HEK293 (cell line): ENCODE measurements around the gene SSR1.

ENCODE experiments used
- CTCF ChIA-PET: fragments of 350-600 bp; formaldehyde crosslinking; extraction: SDS; loops from one replicate; lab custom pipeline; 2021; ENCODE audit warnings: antibody characterized with exemption; lab: Yijun Ruan, JAX
- POLR2A ChIA-PET: fragments of 300-600 bp; formaldehyde crosslinking; extraction: SDS; loops from one replicate; lab custom pipeline; 2020; ENCODE audit warnings: antibody characterized with exemption, inconsistent platforms; lab: Yijun Ruan, JAX
- H3K27ac ChIP-seq: fragments of 200-500 bp; sonication (Bioruptor generic); 2 replicates; pipeline ENCODE4 v1.5.1; 2014; ENCODE audit warnings: low read depth, low read length, control low read depth, inconsistent platforms; ENCODE audit errors: extremely low read depth
- H3K36me3 ChIP-seq, 2 experiments: fragments of 200-500 bp in 1 of 2; sonication (Bioruptor generic) in 1 of 2; 1 replicate in 1 of 2; 2 replicates in 1 of 2; pipeline ENCODE4 v1.5.1; 2014 to 2017; ENCODE audit warnings: inconsistent platforms in 2 of 2, low read length in 2 of 2; ENCODE audit not compliant: control insufficient read depth in 2 of 2, insufficient read depth in 1 of 2
- H3K4me1 ChIP-seq: fragments of 200-500 bp; sonication (Bioruptor generic); 2 replicates; pipeline ENCODE4 v1.5.1; 2014; ENCODE audit warnings: mild to moderate bottlenecking, low read length, inconsistent platforms; ENCODE audit not compliant: control insufficient read depth, insufficient read depth
- H3K4me3 ChIP-seq: 2 replicates; pipeline ENCODE4 v1.5.1; 2011; ENCODE audit warnings: low read depth, mild to moderate bottlenecking, control low read depth, low read length, moderate library complexity
- H3K9me3 ChIP-seq: fragments of 200-500 bp; sonication (Bioruptor generic); 2 replicates; pipeline ENCODE4 v1.5.1; 2014; ENCODE audit warnings: low read depth, low read length, inconsistent platforms; ENCODE audit not compliant: control insufficient read depth, insufficient read depth
- BCL11B ChIP-seq: fragments of 450-650 bp; formaldehyde crosslinking; IDR thresholded peaks from 2 replicates; pipeline ENCODE4 v1.5.1; 2016; ENCODE audit warnings: low read depth, missing biosample characterization, missing genetic modification characterization
- EGR2 ChIP-seq: fragments of 450-650 bp; formaldehyde crosslinking; IDR thresholded peaks from 2 replicates; pipeline ENCODE4 v1.5.1; 2016; ENCODE audit warnings: low read depth, missing biosample characterization, missing genetic modification characterization
- ELK4 ChIP-seq: IDR thresholded peaks from 2 replicates; pipeline ENCODE4 v1.6.1; 2011; ENCODE audit warnings: mild to moderate bottlenecking, low read depth, low read length, borderline replicate concordance
- GLI4 ChIP-seq: fragments of 450-650 bp; formaldehyde crosslinking; IDR thresholded peaks from 2 replicates; pipeline ENCODE4 v1.5.1; 2016; ENCODE audit warnings: missing biosample characterization, missing genetic modification characterization
- KLF10 ChIP-seq: fragments of 450-650 bp; IDR thresholded peaks from 2 replicates; pipeline ENCODE4 v1.5.1; 2018; ENCODE audit warnings: missing biosample characterization, mild to moderate bottlenecking, missing genetic modification characterization
- OSR2 ChIP-seq: fragments of 450-650 bp; formaldehyde crosslinking; IDR thresholded peaks from 2 replicates; pipeline ENCODE4 v1.5.1; 2016; ENCODE audit warnings: missing biosample characterization, missing genetic modification characterization
- RBAK ChIP-seq: fragments of 450-650 bp; formaldehyde crosslinking; IDR thresholded peaks from 2 replicates; pipeline ENCODE4 v1.5.1; 2016; ENCODE audit warnings: missing biosample characterization, missing genetic modification characterization
- REPIN1 ChIP-seq: fragments of 450-650 bp; formaldehyde crosslinking; IDR thresholded peaks from 2 replicates; pipeline ENCODE4 v1.5.1; 2017; ENCODE audit warnings: missing biosample characterization, missing genetic modification characterization, low read depth
- SP3 ChIP-seq: fragments of 450-650 bp; formaldehyde crosslinking; IDR thresholded peaks from 2 replicates; pipeline ENCODE4 v1.5.1; 2016; ENCODE audit warnings: missing biosample characterization, missing genetic modification characterization
- TCF7L2 ChIP-seq: IDR thresholded peaks from 2 replicates; pipeline ENCODE4 v1.6.1; 2011; ENCODE audit warnings: low read depth, mild to moderate bottlenecking, inconsistent platforms, low read length, moderate library complexity, borderline replicate concordance
- ZFHX2 ChIP-seq: fragments of 450-650 bp; formaldehyde crosslinking; conservative IDR thresholded peaks from 2 replicates; pipeline ENCODE4 v1.5.1; 2016; ENCODE audit warnings: missing biosample characterization, missing genetic modification characterization
- ZNF114 ChIP-seq: fragments of 450-650 bp; formaldehyde crosslinking; IDR thresholded peaks from 2 replicates; pipeline ENCODE4 v1.5.0; 2017; ENCODE audit warnings: missing biosample characterization, missing genetic modification characterization
- ZNF138 ChIP-seq: fragments of 450-650 bp; formaldehyde crosslinking; IDR thresholded peaks from 2 replicates; pipeline ENCODE4 v1.5.1; 2016; ENCODE audit warnings: missing biosample characterization, missing genetic modification characterization, borderline replicate concordance
- ZNF175 ChIP-seq: fragments of 450-650 bp; formaldehyde crosslinking; IDR thresholded peaks from 2 replicates; pipeline ENCODE4 v1.5.1; 2016; ENCODE audit warnings: missing biosample characterization, missing genetic modification characterization
- ZNF184 ChIP-seq: fragments of 450-650 bp; IDR thresholded peaks from 2 replicates; pipeline ENCODE4 v1.5.1; 2018; ENCODE audit warnings: missing biosample characterization, mild to moderate bottlenecking, missing genetic modification characterization
- ZNF248 ChIP-seq: fragments of 450-650 bp; formaldehyde crosslinking; IDR thresholded peaks from 2 replicates; pipeline ENCODE4 v1.5.1; 2017; ENCODE audit warnings: missing biosample characterization, missing genetic modification characterization
- ZNF274 ChIP-seq, 2 experiments: fragments of 200-500 bp in 1 of 2; fragments of 450-650 bp in 1 of 2; sonication (Bioruptor generic) in 1 of 2; formaldehyde crosslinking in 1 of 2; IDR thresholded peaks; 2 replicates each; pipeline versions ENCODE4 v1.5.1 to v1.6.1; 2014 to 2016; ENCODE audit warnings: borderline replicate concordance in 1 of 2, inconsistent platforms in 1 of 2, low read length in 1 of 2, missing biosample characterization in 1 of 2, missing genetic modification characterization in 1 of 2
- ZNF302 ChIP-seq: fragments of 450-650 bp; formaldehyde crosslinking; IDR thresholded peaks from 2 replicates; pipeline ENCODE4 v1.5.1; 2016; ENCODE audit warnings: missing biosample characterization, missing genetic modification characterization, low read depth
- ZNF324 ChIP-seq: fragments of 450-650 bp; formaldehyde crosslinking; IDR thresholded peaks from 2 replicates; pipeline ENCODE4 v1.5.1; 2016; ENCODE audit warnings: missing biosample characterization, missing genetic modification characterization
- ZNF366 ChIP-seq: fragments of 450-650 bp; formaldehyde crosslinking; conservative IDR thresholded peaks from 2 replicates; pipeline ENCODE4 v1.5.1; 2016; ENCODE audit warnings: missing biosample characterization, missing genetic modification characterization
- ZNF37A ChIP-seq: fragments of 450-650 bp; IDR thresholded peaks from 2 replicates; pipeline ENCODE4 v1.5.1; 2018; ENCODE audit warnings: missing biosample characterization, missing genetic modification characterization
- ZNF416 ChIP-seq: fragments of 450-650 bp; formaldehyde crosslinking; IDR thresholded peaks from 2 replicates; pipeline ENCODE4 v1.5.1; 2016; ENCODE audit warnings: missing biosample characterization, missing genetic modification characterization
- ZNF544 ChIP-seq: fragments of 450-650 bp; formaldehyde crosslinking; IDR thresholded peaks from 2 replicates; pipeline ENCODE4 v1.5.0; 2017; ENCODE audit warnings: missing biosample characterization, missing genetic modification characterization
- ZNF561 ChIP-seq: fragments of 450-650 bp; IDR thresholded peaks from 2 replicates; pipeline ENCODE4 v1.5.1; 2018; ENCODE audit warnings: missing biosample characterization, missing genetic modification characterization, borderline replicate concordance
- ZNF571 ChIP-seq: fragments of 450-650 bp; formaldehyde crosslinking; IDR thresholded peaks from 2 replicates; pipeline ENCODE4 v1.5.0; 2017; ENCODE audit warnings: missing biosample characterization, missing genetic modification characterization
- ZNF623 ChIP-seq: fragments of 450-650 bp; formaldehyde crosslinking; IDR thresholded peaks from 2 replicates; pipeline ENCODE4 v1.5.1; 2016; ENCODE audit warnings: missing biosample characterization, missing genetic modification characterization
- ZNF654 ChIP-seq: fragments of 450-650 bp; formaldehyde crosslinking; IDR thresholded peaks from 2 replicates; pipeline ENCODE4 v1.5.1; 2016; ENCODE audit warnings: low read depth, missing biosample characterization, missing genetic modification characterization
- ZNF664 ChIP-seq: fragments of 450-650 bp; formaldehyde crosslinking; IDR thresholded peaks from 2 replicates; pipeline ENCODE4 v1.5.1; 2016; ENCODE audit warnings: missing biosample characterization, missing genetic modification characterization
- TF ChIP-seq, protein P1 (sequence below): fragments of 450-650 bp; formaldehyde crosslinking; IDR thresholded peaks from 2 replicates; pipeline ENCODE4 v1.5.1; 2017; ENCODE audit warnings: missing biosample characterization, missing genetic modification characterization
- TF ChIP-seq, protein P2 (sequence below): fragments of 450-650 bp; formaldehyde crosslinking; IDR thresholded peaks from 2 replicates; pipeline ENCODE4 v1.5.1; 2017; ENCODE audit warnings: missing biosample characterization, mild to moderate bottlenecking, missing genetic modification characterization, moderate library complexity
- TF ChIP-seq, protein P3 (sequence below): fragments of 450-650 bp; formaldehyde crosslinking; IDR thresholded peaks from 2 replicates; pipeline ENCODE4 v1.5.1; 2016; ENCODE audit warnings: missing biosample characterization, missing genetic modification characterization

The SSR1 gene

GRCh38 chr6:7239590-7239948 is 73.4 kb downstream of the SSR1 start:
- no peak overlapping the region for H3K27ac ChIP-seq
- CTCF ChIA-PET, result interaction anchor here (0.5 to 3.0 kb wide), 36 partner anchors 20 to 565 kb away, joined by 3 to 42 read pairs (median 4); no protein-coding TSS in a partner anchor
- H3K36me3 ChIP-seq, result peaks cover 0 to 37% of the 10 kb centered on the region in 2 experiments; a peak in 2 of 3 replicates
- TF ChIP-seq, protein P1, sequence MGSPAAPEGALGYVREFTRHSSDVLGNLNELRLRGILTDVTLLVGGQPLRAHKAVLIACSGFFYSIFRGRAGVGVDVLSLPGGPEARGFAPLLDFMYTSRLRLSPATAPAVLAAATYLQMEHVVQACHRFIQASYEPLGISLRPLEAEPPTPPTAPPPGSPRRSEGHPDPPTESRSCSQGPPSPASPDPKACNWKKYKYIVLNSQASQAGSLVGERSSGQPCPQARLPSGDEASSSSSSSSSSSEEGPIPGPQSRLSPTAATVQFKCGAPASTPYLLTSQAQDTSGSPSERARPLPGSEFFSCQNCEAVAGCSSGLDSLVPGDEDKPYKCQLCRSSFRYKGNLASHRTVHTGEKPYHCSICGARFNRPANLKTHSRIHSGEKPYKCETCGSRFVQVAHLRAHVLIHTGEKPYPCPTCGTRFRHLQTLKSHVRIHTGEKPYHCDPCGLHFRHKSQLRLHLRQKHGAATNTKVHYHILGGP (tag by site-specific recombination), result no peak
- TF ChIP-seq ZNF248 (tag by site-specific recombination) (no peak), ZNF37A (tag by site-specific recombination) (no peak), EGR2 (tag by site-specific recombination) (no peak), ZNF366 (tag by site-specific recombination) (no peak), OSR2 (tag by site-specific recombination) (no peak), ZNF138 (tag by site-specific recombination) (no peak), ZNF544 (tag by site-specific recombination) (no peak), ZNF416 (tag by site-specific recombination) (no peak), ZNF184 (tag by site-specific recombination) (no peak), ZNF561 (tag by site-specific recombination) (no peak), ZNF114 (no peak), ZNF175 (tag by site-specific recombination) (no peak), ZNF654 (no peak)
- TF ChIP-seq, protein P2, sequence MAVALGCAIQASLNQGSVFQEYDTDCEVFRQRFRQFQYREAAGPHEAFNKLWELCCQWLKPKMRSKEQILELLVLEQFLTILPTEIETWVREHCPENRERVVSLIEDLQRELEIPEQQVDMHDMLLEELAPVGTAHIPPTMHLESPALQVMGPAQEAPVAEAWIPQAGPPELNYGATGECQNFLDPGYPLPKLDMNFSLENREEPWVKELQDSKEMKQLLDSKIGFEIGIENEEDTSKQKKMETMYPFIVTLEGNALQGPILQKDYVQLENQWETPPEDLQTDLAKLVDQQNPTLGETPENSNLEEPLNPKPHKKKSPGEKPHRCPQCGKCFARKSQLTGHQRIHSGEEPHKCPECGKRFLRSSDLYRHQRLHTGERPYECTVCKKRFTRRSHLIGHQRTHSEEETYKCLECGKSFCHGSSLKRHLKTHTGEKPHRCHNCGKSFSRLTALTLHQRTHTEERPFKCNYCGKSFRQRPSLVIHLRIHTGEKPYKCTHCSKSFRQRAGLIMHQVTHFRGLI (tag by site-specific recombination), result no peak
- no peak overlapping the region for H3K4me3 ChIP-seq
- H3K9me3 ChIP-seq, result no peaks in the 10 kb centered on the region
- H3K4me1 ChIP-seq, result peaks cover 3% of the 10 kb centered on the region; the same call in 1 of the 2 replicates
- POLR2A ChIA-PET, result no interaction called here

DNA sequence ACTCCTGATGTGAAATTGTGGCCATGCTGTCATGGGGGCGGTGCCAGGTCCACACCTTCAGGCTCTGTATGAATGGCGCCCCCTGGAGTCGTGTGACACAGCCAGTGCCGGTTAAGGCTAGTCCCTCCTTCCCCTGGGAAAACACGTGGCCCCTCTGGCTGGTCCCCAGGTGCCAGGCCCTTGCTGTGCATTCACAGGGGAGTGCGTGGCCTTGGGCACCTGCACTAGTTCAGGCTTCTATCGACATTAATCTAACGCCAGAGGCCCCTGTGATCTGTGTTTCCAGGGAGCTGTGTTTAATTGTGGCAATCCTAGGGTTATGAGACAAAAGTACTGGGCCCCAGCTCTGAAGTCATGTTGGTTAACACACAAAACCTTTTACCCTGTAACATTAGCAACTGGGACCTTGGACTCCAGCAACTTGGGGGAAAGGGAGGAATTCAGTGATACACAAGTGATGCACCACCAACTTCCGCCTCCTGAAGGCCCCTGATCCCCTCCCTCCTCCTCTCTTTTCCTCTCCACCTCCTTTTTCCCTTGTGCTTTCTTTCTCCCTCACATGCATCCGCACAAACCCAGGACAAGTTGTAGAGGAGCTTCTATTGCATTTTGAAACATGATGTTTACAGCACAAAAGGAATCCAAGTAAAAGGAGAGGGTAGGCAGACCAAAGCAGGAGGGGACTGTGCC is 74.0 kb downstream of the SSR1 start:
- peaks cover 3% of the 10 kb centered on the region; the same call in 1 of the 2 replicates for H3K4me1 ChIP-seq
- POLR2A ChIA-PET, result no interaction called here
- CTCF ChIA-PET, result interaction anchor here (0.5 to 3.0 kb wide), 63 partner anchors 10 to 680 kb away, joined by 3 to 42 read pairs (median 4); partner anchors contain the start of genes CAGE1 and RIOK1
- no peak overlapping the region for H3K27ac ChIP-seq
- no peak overlapping the region for H3K4me3 ChIP-seq
- no peaks in the 10 kb centered on the region for H3K9me3 ChIP-seq
- peaks cover 0 to 40% of the 10 kb centered on the region in 2 experiments; a peak in 2 of 3 replicates for H3K36me3 ChIP-seq
- TF ChIP-seq ZNF571 (tag by site-specific recombination), result no peak
- TF ChIP-seq KLF10, result no peak
- 0 out of 2 replicates have a peak, but pooled peaks have one; percentile 15 for TF ChIP-seq ZFHX2 (tag by site-specific recombination)
- no peak for TF ChIP-seq TCF7L2
- no peak for TF ChIP-seq ZNF138 (tag by site-specific recombination)
- TF ChIP-seq ZNF664 (tag by site-specific recombination), result no peak
- no peak for TF ChIP-seq ELK4
- no peak for TF ChIP-seq ZNF274 (IDR thresholded peaks at IDR 0.05; ENCODE audit: low read length)
- no peak for TF ChIP-seq ZNF274 (tag by site-specific recombination; IDR thresholded peaks at IDR 0.05; ENCODE audit: borderline replicate concordance)
- no peak for TF ChIP-seq SP3 (tag by site-specific recombination)
- no peak for TF ChIP-seq ZNF416 (tag by site-specific recombination)
- TF ChIP-seq RBAK, result no peak
- no peak for TF ChIP-seq ZNF302 (tag by site-specific recombination)
- TF ChIP-seq GLI4 (tag by site-specific recombination), result no peak
- TF ChIP-seq REPIN1 (tag by site-specific recombination), result no peak
- TF ChIP-seq, protein P3, sequence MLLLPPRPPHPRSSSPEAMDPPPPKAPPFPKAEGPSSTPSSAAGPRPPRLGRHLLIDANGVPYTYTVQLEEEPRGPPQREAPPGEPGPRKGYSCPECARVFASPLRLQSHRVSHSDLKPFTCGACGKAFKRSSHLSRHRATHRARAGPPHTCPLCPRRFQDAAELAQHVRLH (tag by site-specific recombination), result no peak
- no peak for TF ChIP-seq ZNF623 (tag by site-specific recombination)
- TF ChIP-seq BCL11B (tag by site-specific recombination), result no peak
- TF ChIP-seq ZNF324 (tag by site-specific recombination), result no peak
